HepG2 (cell line): ENCODE data around the gene RIPOR3. TPM values are rescaled to one million over a fixed set of nuclear protein-coding genes. Genes with fewer than 3 reads are reported as not detected.

Experiments used
- DPF2 ChIP-seq: sonication (generic); formaldehyde crosslinking; IDR thresholded peaks from 2 replicates; pipeline ENCODE4 v1.4.0; 2020; ENCODE audit warnings: mild to moderate bottlenecking, low read depth, missing genetic modification reagents, borderline replicate concordance
- ETV5 ChIP-seq: IDR thresholded peaks from 2 replicates; pipeline ENCODE4 v1.6.1; 2018; ENCODE audit warnings: missing biosample characterization, missing genetic modification reagents, inconsistent platforms, borderline replicate concordance
- JUND ChIP-seq: sonication (generic); formaldehyde crosslinking; IDR thresholded peaks from 2 replicates; pipeline ENCODE4 v1.8.0; 2022; ENCODE audit warnings: mild to moderate bottlenecking, missing genetic modification reagents
- KDM2A ChIP-seq: sonication (generic); formaldehyde crosslinking; IDR thresholded peaks from 2 replicates; pipeline ENCODE4 v1.4.0; 2020; ENCODE audit warnings: low read depth, missing genetic modification reagents, borderline replicate concordance
- KLF11 ChIP-seq: IDR thresholded peaks from 2 replicates; pipeline ENCODE4 v1.6.1; 2016; ENCODE audit warnings: missing compliant biosample characterization
- MTA3 ChIP-seq: sonication (generic); formaldehyde crosslinking; IDR thresholded peaks from 2 replicates; pipeline ENCODE4 v1.4.0; 2020; ENCODE audit warnings: missing genetic modification reagents
- PRDM10 ChIP-seq: sonication (generic); formaldehyde crosslinking; IDR thresholded peaks from 2 replicates; pipeline ENCODE4 v1.4.0; 2020; ENCODE audit warnings: low read depth, missing genetic modification reagents
- REXO4 ChIP-seq: sonication (generic); formaldehyde crosslinking; IDR thresholded peaks from 2 replicates; pipeline ENCODE4 v1.8.0; 2022; ENCODE audit warnings: missing genetic modification reagents, mild to moderate bottlenecking, borderline replicate concordance
- SIX4 ChIP-seq: sonication (generic); formaldehyde crosslinking; IDR thresholded peaks from 2 replicates; pipeline ENCODE4 v1.4.0; 2020; ENCODE audit warnings: missing genetic modification reagents
- TBX3 ChIP-seq: fragments of 450-650 bp; IDR thresholded peaks from 2 replicates; pipeline ENCODE4 v1.6.1; 2017; ENCODE audit warnings: antibody characterized with exemption, mild to moderate bottlenecking, inconsistent platforms, borderline replicate concordance
- ZEB1 ChIP-seq: IDR thresholded peaks from 2 replicates; pipeline ENCODE4 v1.6.1; 2012; ENCODE audit warnings: mild to moderate bottlenecking, low read depth, inconsistent platforms; ENCODE audit not compliant: insufficient replicate concordance
- ZNF10 ChIP-seq: sonication (generic); formaldehyde crosslinking; IDR thresholded peaks from 2 replicates; pipeline ENCODE4 v1.4.0; 2020; ENCODE audit warnings: mild to moderate bottlenecking, low read depth, missing genetic modification reagents, borderline replicate concordance
- ZNF543 ChIP-seq: sonication (generic); formaldehyde crosslinking; IDR thresholded peaks from 2 replicates; pipeline ENCODE4 v1.4.0; 2020; ENCODE audit warnings: mild to moderate bottlenecking, missing genetic modification reagents
- polyA plus RNA-seq, 8 experiments: library from polyadenylated mRNA; depleted of rRNA in 3 of 8; stranded (reverse) in 7 of 8; unstranded in 1 of 8; fragments of >200 nt; fragmentation: Illumina TruSeq in 4 of 8; extraction: Trizol in 4 of 8; gene quantifications; 2 replicates each; pipeline versions ENCODE4 v1.2.1 to v1.2.3, GENCODE V29; 2011 to 2016; ENCODE audit warnings: low read depth in 4 of 8, missing spikeins in 1 of 8, mixed read lengths in 1 of 8; ENCODE audit not compliant: insufficient read depth in 1 of 8
- total RNA-seq, 5 experiments: library from RNA; depleted of rRNA; stranded (reverse); fragments of >200 nt; fragmentation: Illumina TruSeq; extraction: Trizol; gene quantifications; 2 replicates each; pipeline ENCODE4 v1.2.3, GENCODE V29; 2016; ENCODE audit warnings: low read depth in 1 of 5
- TF ChIP-seq, protein P1 (sequence below): sonication (generic); formaldehyde crosslinking; IDR thresholded peaks from 2 replicates; pipeline ENCODE4 v1.8.0; 2022; ENCODE audit warnings: mild to moderate bottlenecking, missing genetic modification reagents; ENCODE audit not compliant: insufficient replicate concordance

RIPOR3 gene
- total and polyA plus RNA-seq, 2 of the 13 experiments (the other 11 are each of a cell fraction or from before 2014, with no cell fraction given) = 0.18 TPM; not detected in 1

DNA sequence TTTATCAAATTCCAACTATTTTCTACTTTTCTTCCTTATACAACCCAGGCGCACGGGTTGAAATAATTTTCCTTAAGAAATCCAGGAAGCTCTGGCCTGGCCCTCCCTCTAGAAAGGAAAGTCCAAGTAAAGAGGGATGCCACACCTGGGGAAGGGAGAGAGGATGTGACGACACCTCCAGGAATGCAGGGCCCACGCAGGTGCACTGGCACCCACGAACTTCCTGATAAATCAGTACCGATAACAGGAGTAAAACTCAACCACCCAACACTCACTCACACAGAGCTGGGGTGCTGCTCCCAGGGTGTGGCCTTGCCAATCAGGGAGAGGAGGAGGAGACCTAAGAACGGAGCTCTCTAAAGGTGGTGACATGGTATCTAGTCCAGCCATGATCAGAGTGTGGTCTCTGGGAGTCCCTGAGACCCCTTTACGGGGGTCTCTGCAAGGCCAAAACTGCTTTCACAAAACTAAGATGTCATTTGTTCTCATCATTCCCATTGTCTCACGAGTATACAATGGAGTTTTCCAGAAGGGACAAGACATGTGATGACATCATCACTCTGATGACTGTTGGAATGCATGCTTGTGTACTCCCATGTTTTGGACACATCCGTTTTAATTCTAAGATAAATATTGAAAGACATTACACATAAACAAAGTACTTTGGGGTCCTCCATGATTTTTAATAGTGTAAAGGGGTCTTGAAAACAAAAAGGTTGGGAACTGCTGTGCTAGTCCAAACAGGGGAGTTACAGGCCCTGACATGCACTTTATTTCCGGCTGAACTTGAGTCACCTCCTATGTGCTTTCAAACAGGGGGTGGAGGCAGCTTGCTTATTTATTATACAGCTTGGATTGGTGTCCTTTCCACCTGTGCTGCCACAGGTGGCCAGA is 37.9 kb upstream of the RIPOR3 start (continued):
- TF ChIP-seq PRDM10 (CRISPR knock-in tag) = no peak; the same call in 1 of the 2 replicates
- peak; percentile 45; the same call in 1 of the 2 replicates for TF ChIP-seq KLF11 (CRISPR knock-in tag)
- no peak for TF ChIP-seq SIX4
- TF ChIP-seq JUND = peak; percentile 37
- no peak for TF ChIP-seq REXO4
- no peak for TF ChIP-seq MTA3
- TF ChIP-seq KDM2A = no peak; the same call in 1 of the 2 replicates
- TF ChIP-seq, protein P1, sequence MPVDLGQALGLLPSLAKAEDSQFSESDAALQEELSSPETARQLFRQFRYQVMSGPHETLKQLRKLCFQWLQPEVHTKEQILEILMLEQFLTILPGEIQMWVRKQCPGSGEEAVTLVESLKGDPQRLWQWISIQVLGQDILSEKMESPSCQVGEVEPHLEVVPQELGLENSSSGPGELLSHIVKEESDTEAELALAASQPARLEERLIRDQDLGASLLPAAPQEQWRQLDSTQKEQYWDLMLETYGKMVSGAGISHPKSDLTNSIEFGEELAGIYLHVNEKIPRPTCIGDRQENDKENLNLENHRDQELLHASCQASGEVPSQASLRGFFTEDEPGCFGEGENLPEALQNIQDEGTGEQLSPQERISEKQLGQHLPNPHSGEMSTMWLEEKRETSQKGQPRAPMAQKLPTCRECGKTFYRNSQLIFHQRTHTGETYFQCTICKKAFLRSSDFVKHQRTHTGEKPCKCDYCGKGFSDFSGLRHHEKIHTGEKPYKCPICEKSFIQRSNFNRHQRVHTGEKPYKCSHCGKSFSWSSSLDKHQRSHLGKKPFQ (CRISPR knock-in tag) = peak; percentile 58
- TF ChIP-seq DPF2 (CRISPR knock-in tag) = peak; percentile 36; the same call in 1 of the 2 replicates
- peak; percentile 98 for TF ChIP-seq ZEB1
- TF ChIP-seq ZNF10 (CRISPR knock-in tag) = no peak
- peak; percentile 86 for TF ChIP-seq ETV5 (CRISPR knock-in tag)
- TF ChIP-seq TBX3 = no peak
- 0 out of 2 replicates have a peak, but pooled peaks have one; percentile 47 for TF ChIP-seq ZNF543 (CRISPR knock-in tag)
